ENCODE results near the gene NHERF2.

The NHERF2 gene

DNA sequence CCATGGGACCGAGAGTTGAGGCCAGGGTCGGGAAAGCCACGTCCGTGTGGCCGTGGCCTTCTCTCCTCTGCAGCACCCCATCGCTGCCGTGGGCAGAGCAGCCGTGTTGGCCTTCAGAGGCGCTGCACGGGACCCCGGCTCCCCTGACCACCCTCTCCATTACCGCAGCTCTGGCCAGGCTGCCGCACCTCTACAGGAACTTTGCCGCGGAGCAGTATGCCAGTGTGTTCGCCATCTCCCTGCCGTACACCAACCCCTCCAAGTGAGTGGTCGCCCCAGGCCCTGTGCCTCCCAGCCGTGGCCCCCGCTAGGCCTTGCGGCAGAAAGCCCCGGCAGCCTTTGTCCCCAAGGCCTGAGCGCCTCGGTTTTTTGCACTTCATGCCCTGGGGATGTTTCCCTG, 48.9 kb downstream of the NHERF2 start:
- H3K27me3 ChIP-seq (ENCODE audit: insufficient read depth, low read length, poor library complexity, severe bottlenecking): no peaks in the 10 kb centered on the region
- H3K9me2 ChIP-seq (replicated peaks; ENCODE audit: low read depth, low read length): no peaks in the 10 kb centered on the region
- H3K9me3 ChIP-seq (ENCODE audit: insufficient read depth, low read depth, low read length): no peaks in the 10 kb centered on the region
- no peaks in the 10 kb centered on the region for H3K4me1 ChIP-seq (ENCODE audit: insufficient read depth, low read length, poor library complexity, severe bottlenecking)
- H4K20me1 ChIP-seq (ENCODE audit: insufficient read depth, low read length, poor library complexity, severe bottlenecking): no peaks in the 10 kb centered on the region
- no peak overlapping the region for H2AFZ ChIP-seq (ENCODE audit: low read length)
- no peaks in the 10 kb centered on the region for H3K79me2 ChIP-seq (ENCODE audit: insufficient read depth, low read length)
- TF ChIP-seq, protein P1, sequence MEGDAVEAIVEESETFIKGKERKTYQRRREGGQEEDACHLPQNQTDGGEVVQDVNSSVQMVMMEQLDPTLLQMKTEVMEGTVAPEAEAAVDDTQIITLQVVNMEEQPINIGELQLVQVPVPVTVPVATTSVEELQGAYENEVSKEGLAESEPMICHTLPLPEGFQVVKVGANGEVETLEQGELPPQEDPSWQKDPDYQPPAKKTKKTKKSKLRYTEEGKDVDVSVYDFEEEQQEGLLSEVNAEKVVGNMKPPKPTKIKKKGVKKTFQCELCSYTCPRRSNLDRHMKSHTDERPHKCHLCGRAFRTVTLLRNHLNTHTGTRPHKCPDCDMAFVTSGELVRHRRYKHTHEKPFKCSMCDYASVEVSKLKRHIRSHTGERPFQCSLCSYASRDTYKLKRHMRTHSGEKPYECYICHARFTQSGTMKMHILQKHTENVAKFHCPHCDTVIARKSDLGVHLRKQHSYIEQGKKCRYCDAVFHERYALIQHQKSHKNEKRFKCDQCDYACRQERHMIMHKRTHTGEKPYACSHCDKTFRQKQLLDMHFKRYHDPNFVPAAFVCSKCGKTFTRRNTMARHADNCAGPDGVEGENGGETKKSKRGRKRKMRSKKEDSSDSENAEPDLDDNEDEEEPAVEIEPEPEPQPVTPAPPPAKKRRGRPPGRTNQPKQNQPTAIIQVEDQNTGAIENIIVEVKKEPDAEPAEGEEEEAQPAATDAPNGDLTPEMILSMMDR (conservative IDR thresholded peaks at IDR 0.05; ENCODE audit: low read length): no peak
- TF ChIP-seq EZH2phosphoT487 (IDR thresholded peaks at IDR 0.05; ENCODE audit: borderline replicate concordance): no peak
- H3K4me2 ChIP-seq (ENCODE audit: low read depth, low read length, poor library complexity, severe bottlenecking): no peak overlapping the region
- no peaks in the 10 kb centered on the region for H3F3A ChIP-seq (ENCODE audit: low read depth)
- no peak overlapping the region for H3K4me3 ChIP-seq (ENCODE audit: low read length, poor library complexity, severe bottlenecking)
- H3K36me3 ChIP-seq (ENCODE audit: insufficient read depth, low read length): no peaks in the 10 kb centered on the region
- no peak overlapping the region for H3K9ac ChIP-seq (ENCODE audit: low read depth, low read length, poor library complexity, severe bottlenecking)

- H4K20me1 ChIP-seq (ENCODE audit: insufficient read depth, low read length, poor library complexity, severe bottlenecking): no peaks in the 10 kb centered on the region
- no peak overlapping the region for H2AFZ ChIP-seq (ENCODE audit: low read length)
- H3K79me2 ChIP-seq (ENCODE audit: insufficient read depth, low read length): no peaks in the 10 kb centered on the region
- no peak overlapping the region for H3K4me2 ChIP-seq (ENCODE audit: low read depth, low read length, poor library complexity, severe bottlenecking)
- no peaks in the 10 kb centered on the region for H3K36me3 ChIP-seq (ENCODE audit: insufficient read depth, low read length)
- H3K9ac ChIP-seq (ENCODE audit: low read depth, low read length, poor library complexity, severe bottlenecking): no peak overlapping the region
- no peaks in the 10 kb centered on the region for H3K4me1 ChIP-seq (ENCODE audit: insufficient read depth, low read length, poor library complexity, severe bottlenecking)
- H3K4me3 ChIP-seq (ENCODE audit: low read length, poor library complexity, severe bottlenecking): no peak overlapping the region
- H3F3A ChIP-seq (ENCODE audit: low read depth): no peaks in the 10 kb centered on the region
- H3K27me3 ChIP-seq (ENCODE audit: insufficient read depth, low read length, poor library complexity, severe bottlenecking): no peaks in the 10 kb centered on the region
- H3K9me2 ChIP-seq (replicated peaks; ENCODE audit: low read depth, low read length): no peaks in the 10 kb centered on the region
- no peak for TF ChIP-seq EZH2phosphoT487 (IDR thresholded peaks at IDR 0.05; ENCODE audit: borderline replicate concordance)
- TF ChIP-seq, protein P1 (conservative IDR thresholded peaks at IDR 0.05; ENCODE audit: low read length): no peak
- no peaks in the 10 kb centered on the region for H3K9me3 ChIP-seq (ENCODE audit: insufficient read depth, low read depth, low read length)
These were observed 49.6 kb downstream of the NHERF2 start for GRCh38 chr16:2076072-2076865.

- Histone ChIP-seq H2AFZ (ENCODE audit: low read length) (no peak overlapping the region), H3K4me3 (ENCODE audit: low read length, poor library complexity, severe bottlenecking) (no peak overlapping the region), H3K4me2 (ENCODE audit: low read depth, low read length, poor library complexity, severe bottlenecking) (no peak overlapping the region), H3F3A (ENCODE audit: low read depth) (no peaks in the 10 kb centered on the region), H4K20me1 (ENCODE audit: insufficient read depth, low read length, poor library complexity, severe bottlenecking) (no peaks in the 10 kb centered on the region), H3K27me3 (ENCODE audit: insufficient read depth, low read length, poor library complexity, severe bottlenecking) (no peaks in the 10 kb centered on the region), H3K9me3 (ENCODE audit: insufficient read depth, low read depth, low read length) (no peaks in the 10 kb centered on the region), H3K36me3 (ENCODE audit: insufficient read depth, low read length) (no peaks in the 10 kb centered on the region), H3K9ac (ENCODE audit: low read depth, low read length, poor library complexity, severe bottlenecking) (no peak overlapping the region), H3K9me2 (replicated peaks; ENCODE audit: low read depth, low read length) (no peaks in the 10 kb centered on the region), H3K79me2 (ENCODE audit: insufficient read depth, low read length) (no peaks in the 10 kb centered on the region), H3K4me1 (ENCODE audit: insufficient read depth, low read length, poor library complexity, severe bottlenecking) (no peaks in the 10 kb centered on the region)
- TF ChIP-seq EZH2phosphoT487 (IDR thresholded peaks at IDR 0.05; ENCODE audit: borderline replicate concordance): no peak
- TF ChIP-seq, protein P1 (conservative IDR thresholded peaks at IDR 0.05; ENCODE audit: low read length): no peak
These were observed 50.3 kb downstream of the NHERF2 start for GRCh38 chr16:2077016-2077415.

All from Loucy (cell line).